HepG2 (cell line): ENCODE results near the gene GRM4. TPM values are rescaled to one million over a fixed set of nuclear protein-coding genes. Genes with fewer than 3 reads are reported as not detected.

ENCODE experiments used
- FOXC1 ChIP-seq: sonication (generic); formaldehyde crosslinking; IDR thresholded peaks from 2 replicates; pipeline ENCODE4 v1.8.0; 2022; ENCODE audit warnings: mild to moderate bottlenecking, missing genetic modification reagents, borderline replicate concordance
- SOX5 ChIP-seq: IDR thresholded peaks from 2 replicates; pipeline ENCODE4 v1.6.1; 2016; ENCODE audit warnings: borderline replicate concordance
- THAP11 ChIP-seq: IDR thresholded peaks from 2 replicates; pipeline ENCODE4 v1.6.1; 2016; ENCODE audit warnings: missing biosample characterization, missing genetic modification reagents
- ZBTB14 ChIP-seq: sonication (generic); formaldehyde crosslinking; IDR thresholded peaks from 2 replicates; pipeline ENCODE4 v1.4.0; 2020; ENCODE audit warnings: missing genetic modification reagents
- ZBTB3 ChIP-seq: sonication (generic); formaldehyde crosslinking; IDR thresholded peaks from 2 replicates; pipeline ENCODE4 v1.4.0; 2020; ENCODE audit warnings: low read depth, mild to moderate bottlenecking, moderate library complexity, missing genetic modification reagents, borderline replicate concordance
- ZNF296 ChIP-seq: sonication (generic); formaldehyde crosslinking; conservative IDR thresholded peaks from 2 replicates; pipeline ENCODE4 v1.5.0; 2020; ENCODE audit warnings: mild to moderate bottlenecking, missing genetic modification reagents
- ZNF317 ChIP-seq: sonication (generic); formaldehyde crosslinking; IDR thresholded peaks from 2 replicates; pipeline ENCODE4 v1.5.0; 2020; ENCODE audit warnings: mild to moderate bottlenecking, missing genetic modification reagents
- ZNF432 ChIP-seq: sonication (generic); formaldehyde crosslinking; IDR thresholded peaks from 2 replicates; pipeline ENCODE4 v1.5.0; 2020; ENCODE audit warnings: missing genetic modification reagents, mild to moderate bottlenecking, borderline replicate concordance
- ZNF512B ChIP-seq: sonication (generic); formaldehyde crosslinking; IDR thresholded peaks from 2 replicates; pipeline ENCODE4 v1.5.1; 2020; ENCODE audit warnings: missing genetic modification reagents, mild to moderate bottlenecking, borderline replicate concordance
- ZNF768 ChIP-seq: sonication (generic); formaldehyde crosslinking; IDR thresholded peaks from 2 replicates; pipeline ENCODE4 v1.4.0; 2020; ENCODE audit warnings: missing genetic modification reagents
- ZNF777 ChIP-seq: sonication (generic); formaldehyde crosslinking; IDR thresholded peaks from 2 replicates; pipeline ENCODE4 v1.4.0; 2020; ENCODE audit warnings: missing genetic modification reagents
- ZNF781 ChIP-seq: sonication (generic); formaldehyde crosslinking; IDR thresholded peaks from 2 replicates; pipeline ENCODE4 v1.5.1; 2020; ENCODE audit warnings: borderline replicate concordance, mild to moderate bottlenecking, missing genetic modification reagents; ENCODE audit errors: not compliant biosample characterization
- polyA plus RNA-seq, 8 experiments: library from polyadenylated mRNA; depleted of rRNA in 3 of 8; stranded (reverse) in 7 of 8; unstranded in 1 of 8; fragments of >200 nt; fragmentation: Illumina TruSeq in 4 of 8; extraction: Trizol in 4 of 8; gene quantifications; 2 replicates each; pipeline versions ENCODE4 v1.2.1 to v1.2.3, GENCODE V29; 2011 to 2016; ENCODE audit warnings: low read depth in 4 of 8, missing spikeins in 1 of 8, mixed read lengths in 1 of 8; ENCODE audit not compliant: insufficient read depth in 1 of 8
- total RNA-seq, 5 experiments: library from RNA; depleted of rRNA; stranded (reverse); fragments of >200 nt; fragmentation: Illumina TruSeq; extraction: Trizol; gene quantifications; 2 replicates each; pipeline ENCODE4 v1.2.3, GENCODE V29; 2016; ENCODE audit warnings: low read depth in 1 of 5
- TF ChIP-seq, protein P1 (sequence below): sonication (generic); formaldehyde crosslinking; IDR thresholded peaks from 2 replicates; pipeline ENCODE4 v1.5.1; 2020; ENCODE audit warnings: mild to moderate bottlenecking, missing genetic modification reagents
- TF ChIP-seq, protein P2 (sequence below): IDR thresholded peaks from 2 replicates; pipeline ENCODE4 v1.6.1; 2016; ENCODE audit warnings: low read depth

GRM4 gene
- total and polyA plus RNA-seq, 2 of the 13 experiments (the other 11 are each of a cell fraction or from before 2014, with no cell fraction given): not detected

DNA sequence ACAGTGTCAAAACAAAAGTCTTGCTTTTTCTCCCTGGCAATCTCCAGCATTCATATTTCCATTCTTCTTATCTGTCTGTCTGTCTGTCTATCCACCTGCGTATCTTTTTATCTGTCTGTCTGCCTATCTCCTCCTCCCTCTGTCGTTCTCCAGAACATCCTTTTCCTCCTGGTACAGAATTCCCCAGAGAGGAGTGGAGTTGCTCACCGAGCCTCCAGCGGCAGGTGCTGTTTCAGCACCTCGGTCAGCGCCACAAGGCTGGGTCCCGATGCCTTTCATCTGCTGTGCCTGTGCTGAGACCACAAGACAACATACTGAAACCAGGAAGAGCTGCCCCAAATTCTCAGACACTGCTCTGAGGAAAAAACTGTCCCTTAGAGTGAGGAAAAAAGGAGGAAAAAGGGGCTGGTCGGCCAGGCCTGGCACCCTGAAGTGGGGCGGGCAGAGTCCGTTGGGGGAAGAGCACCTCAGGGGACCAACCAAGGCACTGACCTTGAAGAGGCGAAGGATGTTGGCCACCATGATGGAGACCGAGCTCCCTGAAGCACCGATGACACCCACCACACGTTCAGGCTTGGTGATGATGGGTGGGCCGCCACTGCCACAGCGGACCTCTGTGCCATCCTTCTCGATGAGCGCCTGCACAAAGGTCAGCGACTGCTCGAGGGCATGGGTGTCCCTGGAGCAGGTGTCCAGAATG is 13.3 kb downstream of the GRM4 start (continued):
- TF ChIP-seq ZNF317 (CRISPR knock-in tag) (no peak), FOXC1 (CRISPR knock-in tag) (peak; percentile 57; the same call in 1 of the 2 replicates), ZNF296 (CRISPR knock-in tag) (no peak), ZNF777 (peak; percentile 51; the same call in 1 of the 2 replicates), ZBTB3 (CRISPR knock-in tag) (no peak), ZNF768 (CRISPR knock-in tag) (0 out of 2 replicates have a peak, but pooled peaks have one; percentile 46), ZNF512B (no peak), ZNF432 (CRISPR knock-in tag) (no peak), SOX5 (CRISPR knock-in tag) (peak; percentile 32; the same call in 1 of the 2 replicates), ZBTB14 (CRISPR knock-in tag) (no peak), THAP11 (CRISPR knock-in tag) (peak; percentile 49; the same call in 1 of the 2 replicates), ZNF781 (CRISPR knock-in tag) (peak; percentile 58)
- TF ChIP-seq, protein P1, sequence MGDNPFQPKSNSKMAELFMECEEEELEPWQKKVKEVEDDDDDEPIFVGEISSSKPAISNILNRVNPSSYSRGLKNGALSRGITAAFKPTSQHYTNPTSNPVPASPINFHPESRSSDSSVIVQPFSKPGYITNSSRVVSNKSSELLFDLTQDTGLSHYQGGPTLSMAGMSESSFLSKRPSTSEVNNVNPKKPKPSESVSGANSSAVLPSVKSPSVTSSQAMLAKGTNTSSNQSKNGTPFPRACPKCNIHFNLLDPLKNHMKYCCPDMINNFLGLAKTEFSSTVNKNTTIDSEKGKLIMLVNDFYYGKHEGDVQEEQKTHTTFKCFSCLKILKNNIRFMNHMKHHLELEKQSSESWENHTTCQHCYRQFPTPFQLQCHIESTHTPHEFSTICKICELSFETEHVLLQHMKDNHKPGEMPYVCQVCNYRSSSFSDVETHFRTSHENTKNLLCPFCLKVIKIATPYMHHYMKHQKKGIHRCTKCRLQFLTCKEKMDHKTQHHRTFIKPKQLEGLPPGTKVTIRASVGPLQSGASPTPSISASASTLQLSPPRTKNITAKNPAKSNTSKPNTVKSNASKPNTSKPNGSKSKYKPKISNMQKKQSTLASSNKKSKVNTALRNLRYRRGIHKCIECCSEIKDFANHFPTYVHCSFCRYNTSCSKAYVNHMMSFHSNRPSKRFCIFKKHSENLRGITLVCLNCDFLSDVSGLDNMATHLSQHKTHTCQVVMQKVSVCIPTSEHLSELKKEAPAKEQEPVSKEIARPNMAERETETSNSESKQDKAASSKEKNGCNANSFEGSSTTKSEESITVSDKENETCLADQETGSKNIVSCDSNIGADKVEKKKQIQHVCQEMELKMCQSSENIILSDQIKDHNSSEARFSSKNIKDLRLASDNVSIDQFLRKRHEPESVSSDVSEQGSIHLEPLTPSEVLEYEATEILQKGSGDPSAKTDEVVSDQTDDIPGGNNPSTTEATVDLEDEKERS (CRISPR knock-in tag): no peak
- TF ChIP-seq, protein P2, sequence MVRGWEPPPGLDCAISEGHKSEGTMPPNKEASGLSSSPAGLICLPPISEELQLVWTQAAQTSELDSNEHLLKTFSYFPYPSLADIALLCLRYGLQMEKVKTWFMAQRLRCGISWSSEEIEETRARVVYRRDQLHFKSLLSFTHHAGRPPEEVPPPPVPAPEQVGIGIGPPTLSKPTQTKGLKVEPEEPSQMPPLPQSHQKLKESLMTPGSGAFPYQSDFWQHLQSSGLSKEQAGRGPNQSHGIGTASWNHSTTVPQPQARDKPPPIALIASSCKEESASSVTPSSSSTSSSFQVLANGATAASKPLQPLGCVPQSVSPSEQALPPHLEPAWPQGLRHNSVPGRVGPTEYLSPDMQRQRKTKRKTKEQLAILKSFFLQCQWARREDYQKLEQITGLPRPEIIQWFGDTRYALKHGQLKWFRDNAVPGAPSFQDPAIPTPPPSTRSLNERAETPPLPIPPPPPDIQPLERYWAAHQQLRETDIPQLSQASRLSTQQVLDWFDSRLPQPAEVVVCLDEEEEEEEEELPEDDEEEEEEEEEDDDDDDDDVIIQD (CRISPR knock-in tag): 0 out of 2 replicates have a peak, but pooled peaks have one; percentile 25
